Measurements from ENCODE around the gene FAM98C.

The FAM98C gene

GRCh38 chr19:38377052-38377451 lies 25.8 kb upstream of the FAM98C start:
- DNase-seq (ENCODE audit: low read depth, low spot score) = no peak

GRCh38 chr19:38378866-38379265 lies 24.0 kb upstream of the FAM98C start:
- DNase-seq (ENCODE audit: low read depth, low spot score) = no peak

- no peak for DNase-seq (ENCODE audit: low read depth, low spot score)
Measured at GRCh38 chr19:38381138-38381537, 21.8 kb upstream of the FAM98C start.

GRCh38 chr19:38383184-38383583 lies 19.7 kb upstream of the FAM98C start:
- DNase-seq (ENCODE audit: low read depth, low spot score) = no peak

- DNase-seq (ENCODE audit: low read depth, low spot score) = no peak
Measured at GRCh38 chr19:38383743-38384142, 19.1 kb upstream of the FAM98C start.

GRCh38 chr19:38384209-38385027 lies 18.5 kb upstream of the FAM98C start:
- DNase-seq (ENCODE audit: low read depth, low spot score) = no peak

- no peak for DNase-seq (ENCODE audit: low read depth, low spot score)
Measured at GRCh38 chr19:38385057-38385803, 17.7 kb upstream of the FAM98C start.

GRCh38 chr19:38385804-38386257 lies 17.1 kb upstream of the FAM98C start:
- no peak for DNase-seq (ENCODE audit: low read depth, low spot score)

- no peak for DNase-seq (ENCODE audit: low read depth, low spot score)
Measured at GRCh38 chr19:38386300-38386970, 16.5 kb upstream of the FAM98C start.

- no peak for DNase-seq (ENCODE audit: low read depth, low spot score)
Measured at GRCh38 chr19:38386971-38387549, 15.8 kb upstream of the FAM98C start.

- DNase-seq (ENCODE audit: low read depth, low spot score) = peak; percentile 84
Measured at GRCh38 chr19:38387550-38388348, 15.1 kb upstream of the FAM98C start, which contains the start of gene GGN. GGN (minus strand) TSS chr19:38388034; CDS start chr19:38387261, 773 bp downstream.

GRCh38 chr19:38388349-38389100 lies 14.4 kb upstream of the FAM98C start, which contains the start of gene SPRED3:
SPRED3 (plus strand) TSS chr19:38388697; CDS start chr19:38390303, 1,606 bp downstream.
- DNase-seq (ENCODE audit: low read depth, low spot score) = no peak

GRCh38 chr19:38389101-38389925 lies 13.6 kb upstream of the FAM98C start:
- peak; percentile 36 for DNase-seq (ENCODE audit: low read depth, low spot score)

GRCh38 chr19:38389957-38390924 lies 12.7 kb upstream of the FAM98C start:
- no peak for DNase-seq (ENCODE audit: low read depth, low spot score)

GRCh38 chr19:38391911-38392464 lies 10.9 kb upstream of the FAM98C start:
- DNase-seq (ENCODE audit: low read depth, low spot score) = no peak

- no peak for DNase-seq (ENCODE audit: low read depth, low spot score)
Measured at GRCh38 chr19:38392707-38393308, 10.1 kb upstream of the FAM98C start.

GRCh38 chr19:38394488-38394887 lies 8.4 kb upstream of the FAM98C start:
- no peak for DNase-seq (ENCODE audit: low read depth, low spot score)
